ENCODE results near the gene ZNF516. TPM values are rescaled to one million over a fixed set of nuclear protein-coding genes. Genes with fewer than 3 reads are reported as not detected.
A peak's percentile ranks its signal among the peaks of the same experiment; 100 is the strongest.

ZNF516 gene
- total RNA-seq (2021): 22.6 and 22.7 TPM in 2 replicates
- long read RNA-seq, partial matches to known transcripts: 1 of 1 reads
- long read RNA-seq, other reads (novel, unspliced or antisense): 0 of 1 reads

- Histone ChIP-seq H3K14ac (ENCODE audit: insufficient read depth, low read length) (peak within 1 kb of the TSS; percentile 89), H2BK20ac (ENCODE audit: low read depth, low read length, poor library complexity, severe bottlenecking) (no peak within 1 kb of the TSS), H4K5ac (ENCODE audit: insufficient read length, low read depth, low read length) (no peak within 1 kb of the TSS), H3K27me3 (ENCODE audit: insufficient read depth, low read length) (peaks cover 9% of the 10 kb centered on the region), H2AFZ (ENCODE audit: low read length) (no peak within 1 kb of the TSS), H3K27ac (ENCODE audit: insufficient read length, low read depth, low read length) (no peak within 1 kb of the TSS), H4K8ac (replicated peaks; ENCODE audit: insufficient read length, low read depth, low read length) (no peak within 1 kb of the TSS), H2BK15ac (ENCODE audit: low read depth, low read length) (no peak within 1 kb of the TSS), H2BK5ac (ENCODE audit: insufficient read length, low read length) (no peak within 1 kb of the TSS), H2AK5ac (ENCODE audit: insufficient read length, low read length) (no peak within 1 kb of the TSS), H3K4me1 (ENCODE audit: insufficient read depth, low read length) (no peaks in the 10 kb centered on the region), H4K91ac (ENCODE audit: insufficient read length, low read depth, low read length) (no peak within 1 kb of the TSS), H3K23ac (ENCODE audit: insufficient read length, low read depth, low read length) (no peak within 1 kb of the TSS), H3K9me3 (ENCODE audit: control insufficient read depth, low read depth, low read length) (no peaks in the 10 kb centered on the region), H3K18ac (ENCODE audit: insufficient read length, low read depth, low read length) (peak within 1 kb of the TSS; percentile 97), H2BK120ac (ENCODE audit: low read depth, low read length, poor library complexity, severe bottlenecking) (peak within 1 kb of the TSS; percentile 79), H3K4me2 (ENCODE audit: insufficient read depth, insufficient read length, low read length) (peak within 1 kb of the TSS; percentile 93), H3K4ac (ENCODE audit: low read depth, low read length) (no peak within 1 kb of the TSS; the same call in 1 of the 2 replicates), H3T11ph (ENCODE audit: low read length) (no peak within 1 kb of the TSS), H3K23me2 (ENCODE audit: insufficient read length, low read depth, low read length, poor library complexity, severe bottlenecking) (peaks cover 37% of the 10 kb centered on the region), H3K79me2 (ENCODE audit: insufficient read depth, low read length) (no peaks in the 10 kb centered on the region), H4K20me1 (ENCODE audit: control insufficient read depth, insufficient read depth, insufficient read length) (no peaks in the 10 kb centered on the region), H2BK12ac (ENCODE audit: insufficient read length, low read depth, low read length) (no peak within 1 kb of the TSS), H3K9ac (ENCODE audit: extremely low read depth, insufficient read length, low read length) (peak within 1 kb of the TSS; percentile 64), H3K56ac (ENCODE audit: insufficient read length, low read depth, low read length) (no peak within 1 kb of the TSS), H3K79me1 (ENCODE audit: insufficient read depth, low read depth, low read length, poor library complexity, severe bottlenecking) (no peaks in the 10 kb centered on the region)
- Mint-ChIP-seq H3K27me3 (ENCODE audit: low read depth) (peaks cover 64% of the 10 kb centered on the region), H3K4me3 (peak within 1 kb of the TSS; percentile 86 to 96), H3K9me3 (no peaks in the 10 kb centered on the region; a peak in 1 of 5 replicates), H3K27ac (peak within 1 kb of the TSS; percentile 61 to 99 (median 99); a peak in 6 of 7 replicates), H3K4me1 (peaks cover 23 to 33% of the 10 kb centered on the region in 2 experiments), H3K36me3 (ENCODE audit: insufficient read depth in 1 of 3, low read depth in 3 of 3) (no peaks in the 10 kb centered on the region)
- WGBS (ENCODE audit: extremely low coverage, insufficient read length, low lambda C conversion rate): no CpG with 5 or more reads among the region's 64 CpGs
- TF ChIP-seq CTCF (conservative IDR thresholded peaks at IDR 0.05): no peak
- DNase-seq: no peak
Observed at GRCh38 chr18:76495006-76495370, at the start of gene ZNF516. Gene ZNF516 (minus strand): TSS chr18:76495242. CDS start chr18:76443054, 52,188 bp downstream.

All from H9 (cell line).